Transverse colon (tissue), 4 donors: ENCODE measurements around the gene TOMM20L. TPM values are rescaled to one million over a fixed set of nuclear protein-coding genes. Genes with fewer than 3 reads are reported as not detected.

Experiments used
- DNase-seq: peaks from one replicate; pipeline ENCODE4 v3.0.0-alpha.2; 2019
- H3K27ac ChIP-seq, 4 donors: fragments of 200-600 bp; sonication (generic); 2 replicates each; pipeline ENCODE4 v1.5.1; 2016 to 2018; ENCODE audit warnings: inconsistent platforms in 4 of 4
- H3K27me3 ChIP-seq: fragments of 200-600 bp; sonication (generic); 2 replicates; pipeline ENCODE4 v1.5.1; 2017; ENCODE audit warnings: inconsistent platforms
- H3K36me3 ChIP-seq, 4 donors: fragments of 200-600 bp; sonication (generic); 2 replicates each; pipeline ENCODE4 v1.5.1; 2017 to 2019; ENCODE audit warnings: inconsistent platforms in 4 of 4
- H3K4me1 ChIP-seq, 4 donors: fragments of 200-600 bp; sonication (generic); 2 replicates each; pipeline ENCODE4 v1.5.1; 2017 to 2020; ENCODE audit warnings: inconsistent platforms in 4 of 4
- H3K4me3 ChIP-seq, 4 donors: fragments of 200-600 bp; sonication (generic); 1 replicate in 1 of 4; 2 replicates in 3 of 4; pipeline versions ENCODE4 v1.5.1 to v1.6.1; 2017 to 2019; ENCODE audit warnings: inconsistent platforms in 4 of 4
- H3K9me3 ChIP-seq, 2 donors: fragments of 200-600 bp; sonication (generic); 2 replicates each; pipeline ENCODE4 v1.5.1; 2017 to 2019; ENCODE audit warnings: inconsistent platforms in 2 of 2
- EP300 ChIP-seq: sonication (generic); formaldehyde crosslinking; IDR thresholded peaks from one replicate; pipeline ENCODE4 v1.6.1; 2017; ENCODE audit warnings: antibody characterized with exemption, low read depth
- POLR2A ChIP-seq: fragments of 450-650 bp; IDR thresholded peaks from one replicate; pipeline ENCODE4 v1.6.1; 2016; ENCODE audit warnings: antibody characterized with exemption, mild to moderate bottlenecking, moderate library complexity
- POLR2AphosphoS5 ChIP-seq, 3 donors: sonication (generic); formaldehyde crosslinking; IDR thresholded peaks; one replicate each; pipeline ENCODE4 v1.6.1; 2016; ENCODE audit warnings: antibody characterized with exemption in 3 of 3
- WGBS, 2 donors: methylation state at CpG; one replicate each; pipeline ENCODE4 v1.1.5; 2018; ENCODE audit warnings: low coverage in 1 of 2; 5-methylcytosine and 5-hydroxymethylcytosine counted together
- in situ Hi-C, 4 donors: fragments of 200-750 bp; cut with MboI; loops; one replicate each; pipeline versions ENCODE4 v1.15.0 to v1.15.1; 2017; ENCODE audit warnings: low sequenced_read_pairs in 3 of 4, low pct_ligation_motif_present in 1 of 4, low pct_unique_long_range_greater_than_20kb in 1 of 4
- intact Hi-C: fragments of 100-400 bp; cut with DNase I; formaldehyde crosslinking; loops from one replicate; pipeline ENCODE4 v1.15.1; 2023; ENCODE audit warnings: low total_unique reads
- total RNA-seq, 4 donors: library from RNA; depleted of rRNA; stranded (reverse); fragments of >200 nt; gene quantifications; one replicate each; pipeline ENCODE4 v1.1.0, GENCODE V29; 2016
- TF ChIP-seq, protein P1 (sequence below), 5 experiments: fragments of 200-600 bp in 3 of 5; fragments of 450-650 bp in 2 of 5; sonication (generic) in 3 of 5; IDR thresholded peaks; 1 replicate in 2 of 5; 2 replicates in 3 of 5; pipeline ENCODE4 v1.5.1; 2016 to 2017; ENCODE audit warnings: antibody characterized with exemption in 5 of 5, inconsistent platforms in 3 of 5, mild to moderate bottlenecking in 2 of 5, moderate library complexity in 1 of 5

TOMM20L gene
- not detected for total RNA-seq

DNA sequence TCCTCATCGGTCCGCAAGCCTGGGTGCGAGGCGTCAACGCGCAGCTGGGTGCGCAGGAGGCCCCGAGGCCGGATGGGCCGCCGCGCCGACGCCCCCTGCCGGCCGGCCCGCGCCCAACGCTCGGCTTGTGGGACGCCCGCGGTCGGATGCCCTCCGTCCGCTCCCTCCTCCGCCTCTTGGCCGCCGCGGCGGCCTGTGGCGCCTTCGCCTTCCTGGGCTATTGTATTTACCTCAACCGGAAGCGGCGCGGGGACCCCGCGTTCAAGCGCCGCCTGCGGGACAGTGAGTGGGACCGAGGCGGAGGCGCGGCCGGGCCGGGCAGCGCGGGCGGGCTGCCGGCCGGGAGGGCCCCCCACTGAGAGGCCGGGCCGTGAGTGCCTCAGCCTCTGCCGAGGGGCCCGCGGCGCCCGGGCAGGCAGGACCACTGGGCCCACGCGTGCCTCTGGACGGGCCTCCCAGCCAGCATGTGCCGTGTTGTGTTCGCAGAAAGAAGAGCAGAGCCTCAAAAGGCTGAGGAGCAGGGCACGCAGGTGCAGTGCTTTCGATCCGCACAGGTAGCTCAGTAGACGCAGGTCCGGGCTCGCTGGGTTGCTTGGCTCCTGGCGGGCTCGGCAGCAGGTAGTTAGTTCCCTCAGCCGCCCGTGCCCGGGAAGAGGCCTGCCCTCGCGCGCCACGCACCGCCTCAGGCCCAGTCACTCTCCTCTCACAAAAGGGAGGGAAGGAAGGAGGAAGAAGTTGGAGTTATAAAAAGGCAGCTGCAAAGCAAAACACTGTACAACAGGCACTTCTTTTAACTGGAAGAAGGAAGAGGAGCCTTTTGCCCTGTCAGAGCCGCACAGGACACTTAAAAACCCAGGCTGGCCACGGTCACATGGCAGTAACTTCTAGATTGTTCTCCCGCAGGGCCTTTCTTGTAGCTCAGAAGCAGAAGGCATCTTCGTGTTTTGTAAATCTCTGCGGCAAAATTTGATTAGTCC, at the start of gene TOMM20L:
Gene TOMM20L (plus strand): TSS at position 119 of the 977 bp plus-strand sequence. CDS start 28 bp downstream, at position 147.
- Histone ChIP-seq H3K27ac (peak within 1 kb of the TSS; percentile 80 to 88 (median 86)), H3K4me3 (peak within 1 kb of the TSS; percentile 30 to 70 (median 59)), H3K27me3 (no peaks in the 10 kb centered on the region), H3K36me3 (no peaks in the 10 kb centered on the region), H3K9me3 (no peaks in the 10 kb centered on the region), H3K4me1 (peaks cover 0 to 15% (median 4%) of the 10 kb centered on the region in 4 donors)
- in situ Hi-C loops (no loop called here), intact Hi-C loops (no loop called here)
- DNase-seq, result peak; percentile 80
- TF ChIP-seq, protein P1, sequence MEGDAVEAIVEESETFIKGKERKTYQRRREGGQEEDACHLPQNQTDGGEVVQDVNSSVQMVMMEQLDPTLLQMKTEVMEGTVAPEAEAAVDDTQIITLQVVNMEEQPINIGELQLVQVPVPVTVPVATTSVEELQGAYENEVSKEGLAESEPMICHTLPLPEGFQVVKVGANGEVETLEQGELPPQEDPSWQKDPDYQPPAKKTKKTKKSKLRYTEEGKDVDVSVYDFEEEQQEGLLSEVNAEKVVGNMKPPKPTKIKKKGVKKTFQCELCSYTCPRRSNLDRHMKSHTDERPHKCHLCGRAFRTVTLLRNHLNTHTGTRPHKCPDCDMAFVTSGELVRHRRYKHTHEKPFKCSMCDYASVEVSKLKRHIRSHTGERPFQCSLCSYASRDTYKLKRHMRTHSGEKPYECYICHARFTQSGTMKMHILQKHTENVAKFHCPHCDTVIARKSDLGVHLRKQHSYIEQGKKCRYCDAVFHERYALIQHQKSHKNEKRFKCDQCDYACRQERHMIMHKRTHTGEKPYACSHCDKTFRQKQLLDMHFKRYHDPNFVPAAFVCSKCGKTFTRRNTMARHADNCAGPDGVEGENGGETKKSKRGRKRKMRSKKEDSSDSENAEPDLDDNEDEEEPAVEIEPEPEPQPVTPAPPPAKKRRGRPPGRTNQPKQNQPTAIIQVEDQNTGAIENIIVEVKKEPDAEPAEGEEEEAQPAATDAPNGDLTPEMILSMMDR (IDR thresholded peaks at IDR 0.05), result peak in 4 of 5 experiments; percentile 66 to 89 (median 84)
- TF ChIP-seq POLR2AphosphoS5 (IDR thresholded peaks at IDR 0.05) (no peak), POLR2A (peak; percentile 47)
- WGBS, 2 donors, result 19% methylated on average over 40 of the region's 86 CpGs; no CpG with 5 or more reads in 1 of the 2 donors

DNA sequence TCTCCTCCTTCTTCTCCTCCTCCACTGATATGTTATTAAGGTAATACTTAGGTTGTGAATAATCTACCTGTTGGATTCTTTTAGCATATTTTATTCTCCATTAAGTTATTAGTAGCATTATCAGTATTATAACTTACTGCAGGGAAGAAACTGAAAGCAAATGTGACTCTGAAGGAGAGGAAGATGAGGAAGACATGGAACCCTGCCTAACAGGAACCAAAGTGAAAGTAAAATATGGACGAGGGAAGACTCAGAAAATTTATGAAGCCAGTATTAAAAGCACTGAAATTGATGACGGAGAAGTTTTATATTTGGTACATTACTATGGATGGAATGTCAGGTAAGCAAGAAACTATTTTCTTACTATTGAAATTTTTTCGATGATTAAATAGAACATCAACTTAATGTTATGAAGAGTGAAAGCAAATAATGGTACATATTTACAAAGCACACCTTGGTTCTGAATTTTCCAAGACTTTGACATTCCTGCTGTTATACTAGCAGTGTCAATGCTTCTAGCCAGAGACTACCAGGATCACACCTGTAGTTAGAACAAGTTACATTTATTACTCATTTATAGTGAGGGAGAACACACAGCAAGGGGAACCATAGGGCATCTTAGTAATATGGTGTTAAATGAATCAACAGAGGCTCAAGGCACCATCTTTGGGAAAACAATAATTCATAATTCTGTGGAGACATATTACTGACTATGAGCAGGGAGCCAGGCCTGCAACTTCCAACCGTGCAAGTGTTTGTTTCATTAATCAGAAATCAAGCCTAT, 42.0 kb upstream of the TOMM20L start:
- no peak for DNase-seq
- Histone ChIP-seq H3K4me3 (peak overlapping the region in 1 of 4 donors; percentile 14), H3K4me1 (peaks cover 0 to 13% (median 2%) of the 10 kb centered on the region in 4 donors), H3K27me3 (no peaks in the 10 kb centered on the region), H3K27ac (peak overlapping the region in 3 of 4 donors; percentile 3 to 34 (median 28)), H3K36me3 (peaks cover 0 to 51% (median 9%) of the 10 kb centered on the region in 4 donors), H3K9me3 (no peaks in the 10 kb centered on the region)
- intact Hi-C loops (no loop called here), in situ Hi-C loops (loop anchor here in 1 of 4 donors (25.0 kb wide), 1 partner anchor 241 kb away; no protein-coding TSS in a partner anchor)
- WGBS, 2 donors, result 61 to 65% methylated on average over 4 of the region's 4 CpGs
- TF ChIP-seq, protein P1 (IDR thresholded peaks at IDR 0.05), result no peak
- no peak for TF ChIP-seq POLR2AphosphoS5 (IDR thresholded peaks at IDR 0.05)
- no peak for TF ChIP-seq EP300
- TF ChIP-seq POLR2A, result no peak

DNA sequence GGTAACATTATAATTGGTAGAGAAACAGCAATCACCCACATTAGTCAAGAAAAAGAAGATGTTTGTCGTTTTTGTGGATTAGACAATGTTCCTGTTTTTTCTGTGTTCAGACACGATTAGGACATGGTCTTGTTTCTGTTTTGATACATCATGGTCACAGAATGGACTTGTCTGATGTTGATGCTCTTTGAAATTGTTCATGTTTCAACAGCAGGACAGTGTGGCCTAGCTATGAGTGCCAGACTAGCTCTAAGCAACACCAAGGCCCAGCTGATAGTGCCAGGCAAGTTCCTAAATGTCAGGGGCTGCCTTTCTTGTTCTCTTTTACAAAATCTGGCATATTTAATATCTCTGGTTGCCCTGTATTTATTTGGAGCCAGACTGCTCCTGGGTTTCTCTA, 40.9 kb upstream of the TOMM20L start:
- Histone ChIP-seq H3K27me3 (no peaks in the 10 kb centered on the region), H3K9me3 (no peaks in the 10 kb centered on the region), H3K4me3 (no peak overlapping the region), H3K27ac (peak overlapping the region in 2 of 4 donors; percentile 8 to 27), H3K36me3 (peaks cover 0 to 45% (median 12%) of the 10 kb centered on the region in 4 donors), H3K4me1 (peaks cover 0 to 13% (median 2%) of the 10 kb centered on the region in 4 donors)
- in situ Hi-C loops, result loop anchor here in 1 of 4 donors (25.0 kb wide), 1 partner anchor 243 kb away; no protein-coding TSS in a partner anchor
- DNase-seq, result no peak
- intact Hi-C loops, result no loop called here
- 76 to 80% methylated on average over 2 of the region's 2 CpGs for WGBS, 2 donors
- no peak for TF ChIP-seq POLR2A
- no peak for TF ChIP-seq POLR2AphosphoS5 (IDR thresholded peaks at IDR 0.05)
- TF ChIP-seq, protein P1 (IDR thresholded peaks at IDR 0.05), result no peak
- TF ChIP-seq EP300, result no peak
